ENCODE data around the gene MARCHF6. TPM values are rescaled to one million over a fixed set of nuclear protein-coding genes. Genes with fewer than 3 reads are reported as not detected.
"Not testable (repeated sequence)": the region's sequence is repeated elsewhere in the genome, so short reads cannot be mapped to it uniquely, and the experiment has no call there.

Gene MARCHF6
- total and polyA plus RNA-seq, 2 donors (not counting 1 experiment from before 2014, with no cell fraction given): 69.0 to 201 TPM

DNA sequence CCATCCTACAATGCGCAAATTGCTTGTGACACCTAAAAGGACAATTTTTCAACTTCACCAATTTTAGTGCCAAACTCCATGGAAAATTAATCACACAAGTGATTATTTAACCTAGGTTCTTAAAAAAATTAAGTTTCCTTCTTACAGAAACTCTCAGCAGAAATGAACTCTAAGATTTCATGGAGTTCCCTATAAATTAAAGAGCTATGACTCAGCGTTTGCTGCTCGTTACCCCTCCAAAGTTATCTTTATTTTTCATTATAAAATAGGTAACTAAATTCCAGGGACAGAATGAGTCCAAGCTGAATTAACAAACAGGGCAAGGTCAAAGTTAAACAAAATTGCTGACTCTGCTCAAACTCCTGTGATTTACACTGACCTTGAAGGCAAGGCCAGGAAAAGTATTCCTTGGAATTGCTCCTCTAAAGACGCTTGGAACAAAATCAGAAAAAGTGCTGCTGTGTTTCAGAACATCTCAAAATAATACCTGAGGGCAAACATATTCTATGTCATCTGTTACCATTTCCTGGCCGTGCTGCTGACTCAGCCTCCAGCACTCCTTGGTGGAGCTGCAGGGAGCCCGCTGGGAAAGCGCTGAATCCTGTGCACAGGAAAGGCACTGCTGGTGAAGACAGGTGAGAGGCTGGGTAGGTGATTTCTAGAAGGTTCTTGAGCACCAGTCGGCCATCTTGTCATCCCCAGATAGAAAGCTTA is 43.3 kb upstream of the MARCHF6 start:
- Mint-ChIP-seq H3K27me3 (peaks cover 38% of the 10 kb centered on the region), H3K27ac (no peak overlapping the region), H3K4me3 (no peak overlapping the region), H3K9me3 (ENCODE audit: insufficient read depth) (no peaks in the 10 kb centered on the region), H3K4me1 (peaks cover 6% of the 10 kb centered on the region)
- WGBS (ENCODE audit: insufficient coverage): 64% methylated on average over 4 of the region's 8 CpGs
- H3K9ac ChIP-seq (ENCODE audit: low read length): no peak overlapping the region
- H3K4me2 ChIP-seq (replicated peaks; ENCODE audit: low read depth, low read length, poor library complexity, severe bottlenecking): no peak overlapping the region
- DNase-seq: no peak
- H3K4me1 ChIP-seq (ENCODE audit: control insufficient read depth in 2 of 2, insufficient read depth in 2 of 2, low read length in 2 of 2): peaks cover 3 to 5% of the 10 kb centered on the region in 2 donors
- H3K36me3 ChIP-seq (replicated peaks in 1 of 2; ENCODE audit: control extremely low read depth in 1 of 2, control insufficient read depth in 1 of 2, extremely low read depth in 1 of 2, insufficient read depth in 2 of 2, low read length in 1 of 2): no peaks in the 10 kb centered on the region
- H4K20me1 ChIP-seq (ENCODE audit: control insufficient read depth, insufficient read depth, low read length, poor library complexity, severe bottlenecking): no peaks in the 10 kb centered on the region
- CTCF ChIA-PET: no interaction called here
- H3K4me3 ChIP-seq (ENCODE audit: control extremely low read depth in 1 of 5, extremely low read depth in 1 of 5, insufficient read depth in 1 of 5, low read depth in 2 of 5, low read length in 4 of 5): no peak overlapping the region
- H3K27me3 ChIP-seq (replicated peaks in 1 of 4; ENCODE audit: control extremely low read depth in 1 of 4, control insufficient read depth in 3 of 4, insufficient read depth in 4 of 4, low read length in 3 of 4): peaks cover 0 to 27% (median 15%) of the 10 kb centered on the region in 4 experiments
- POLR2A ChIA-PET: no interaction called here
- H3K9me3 ChIP-seq (ENCODE audit: control extremely low read depth in 1 of 3, control insufficient read depth in 2 of 3, insufficient read depth in 1 of 3, low read length in 2 of 3): no peaks in the 10 kb centered on the region
- ATAC-seq (ENCODE audit: low read depth): no peak
- H3K79me2 ChIP-seq (ENCODE audit: control insufficient read depth, insufficient read depth, low read length): no peaks in the 10 kb centered on the region
- H2AFZ ChIP-seq (ENCODE audit: insufficient read depth, low read depth, low read length, poor library complexity, severe bottlenecking): no peak overlapping the region
- intact Hi-C loops (cut with micrococcal nuclease): no loop called here
- TF ChIP-seq, protein P1, sequence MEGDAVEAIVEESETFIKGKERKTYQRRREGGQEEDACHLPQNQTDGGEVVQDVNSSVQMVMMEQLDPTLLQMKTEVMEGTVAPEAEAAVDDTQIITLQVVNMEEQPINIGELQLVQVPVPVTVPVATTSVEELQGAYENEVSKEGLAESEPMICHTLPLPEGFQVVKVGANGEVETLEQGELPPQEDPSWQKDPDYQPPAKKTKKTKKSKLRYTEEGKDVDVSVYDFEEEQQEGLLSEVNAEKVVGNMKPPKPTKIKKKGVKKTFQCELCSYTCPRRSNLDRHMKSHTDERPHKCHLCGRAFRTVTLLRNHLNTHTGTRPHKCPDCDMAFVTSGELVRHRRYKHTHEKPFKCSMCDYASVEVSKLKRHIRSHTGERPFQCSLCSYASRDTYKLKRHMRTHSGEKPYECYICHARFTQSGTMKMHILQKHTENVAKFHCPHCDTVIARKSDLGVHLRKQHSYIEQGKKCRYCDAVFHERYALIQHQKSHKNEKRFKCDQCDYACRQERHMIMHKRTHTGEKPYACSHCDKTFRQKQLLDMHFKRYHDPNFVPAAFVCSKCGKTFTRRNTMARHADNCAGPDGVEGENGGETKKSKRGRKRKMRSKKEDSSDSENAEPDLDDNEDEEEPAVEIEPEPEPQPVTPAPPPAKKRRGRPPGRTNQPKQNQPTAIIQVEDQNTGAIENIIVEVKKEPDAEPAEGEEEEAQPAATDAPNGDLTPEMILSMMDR (IDR thresholded peaks at IDR 0.05): no peak
- TF ChIP-seq EZH2 (IDR thresholded peaks at IDR 0.05; ENCODE audit: borderline replicate concordance, insufficient read depth, low read depth, low read length, poor library complexity, severe bottlenecking): no peak
- H3K27ac ChIP-seq (ENCODE audit: low read length in 2 of 2): no peak overlapping the region

DNA sequence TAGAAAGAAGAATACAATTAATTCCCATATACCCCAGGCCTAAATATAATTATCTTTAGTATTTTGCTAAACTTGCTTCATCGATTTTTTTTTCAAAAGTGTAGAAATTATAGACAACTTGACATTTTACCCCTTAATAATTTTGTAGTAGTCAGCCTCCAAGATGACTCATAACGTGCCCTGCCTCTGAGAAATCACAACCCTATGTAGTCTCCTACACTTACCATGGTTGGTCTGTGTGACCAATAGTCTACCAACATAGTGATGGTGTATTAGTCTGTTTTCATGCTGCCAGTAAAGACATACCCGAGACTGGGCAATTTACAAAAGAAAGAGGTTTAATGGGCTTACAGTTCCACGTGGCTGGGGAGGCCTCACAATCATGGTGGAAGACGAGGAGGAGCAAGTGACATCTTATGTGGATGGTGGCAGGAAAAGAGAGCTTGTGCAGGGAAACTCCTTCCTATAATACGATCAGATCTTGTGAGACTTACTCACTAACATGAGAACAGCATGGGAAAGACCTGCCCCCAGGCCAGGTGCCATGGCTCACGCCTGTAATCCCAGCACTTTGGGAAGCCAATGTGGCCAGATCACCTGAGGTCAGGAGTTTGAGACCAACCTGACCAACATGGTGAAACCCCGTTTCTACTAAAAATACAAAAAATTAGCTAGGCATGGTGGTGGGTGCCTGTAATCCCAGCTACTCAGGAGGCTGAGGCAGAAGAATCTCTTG is 42.5 kb upstream of the MARCHF6 start:
- ATAC-seq (ENCODE audit: low read depth); DNase-seq; POLR2A ChIA-PET; H3K4me1 Mint-ChIP-seq; H3K27ac ChIP-seq (ENCODE audit: low read length in 2 of 2); intact Hi-C loops (cut with micrococcal nuclease); H3K4me3 ChIP-seq (ENCODE audit: control extremely low read depth in 1 of 5, extremely low read depth in 1 of 5, insufficient read depth in 1 of 5, low read depth in 2 of 5, low read length in 4 of 5); H3K9ac ChIP-seq (ENCODE audit: low read length); H3K4me2 ChIP-seq (replicated peaks; ENCODE audit: low read depth, low read length, poor library complexity, severe bottlenecking); H3K36me3 ChIP-seq (replicated peaks in 1 of 2; ENCODE audit: control extremely low read depth in 1 of 2, control insufficient read depth in 1 of 2, extremely low read depth in 1 of 2, insufficient read depth in 2 of 2, low read length in 1 of 2); CTCF ChIA-PET; H3K4me1 ChIP-seq (ENCODE audit: control insufficient read depth in 2 of 2, insufficient read depth in 2 of 2, low read length in 2 of 2); H3K79me2 ChIP-seq (ENCODE audit: control insufficient read depth, insufficient read depth, low read length); H3K27ac Mint-ChIP-seq; H3K9me3 ChIP-seq (ENCODE audit: control extremely low read depth in 1 of 3, control insufficient read depth in 2 of 3, insufficient read depth in 1 of 3, low read length in 2 of 3); H3K9me3 Mint-ChIP-seq (ENCODE audit: insufficient read depth); H2AFZ ChIP-seq (ENCODE audit: insufficient read depth, low read depth, low read length, poor library complexity, severe bottlenecking); H3K4me3 Mint-ChIP-seq; H4K20me1 ChIP-seq (ENCODE audit: control insufficient read depth, insufficient read depth, low read length, poor library complexity, severe bottlenecking): not testable (repeated sequence)
- WGBS (ENCODE audit: insufficient coverage): no CpG with 5 or more reads among the region's 8 CpGs
- peaks cover 0 to 27% (median 14%) of the 10 kb centered on the region in 4 experiments for H3K27me3 ChIP-seq (replicated peaks in 1 of 4; ENCODE audit: control extremely low read depth in 1 of 4, control insufficient read depth in 3 of 4, insufficient read depth in 4 of 4, low read length in 3 of 4)
- peaks cover 32% of the 10 kb centered on the region for H3K27me3 Mint-ChIP-seq
